ENCODE data around the gene SF3A2. TPM values are rescaled to one million over a fixed set of nuclear protein-coding genes. Genes with fewer than 3 reads are reported as not detected.

The SF3A2 gene
- total and polyA plus RNA-seq, 2 experiments from 2014 or later, result 67.7 to 128 TPM

DNA sequence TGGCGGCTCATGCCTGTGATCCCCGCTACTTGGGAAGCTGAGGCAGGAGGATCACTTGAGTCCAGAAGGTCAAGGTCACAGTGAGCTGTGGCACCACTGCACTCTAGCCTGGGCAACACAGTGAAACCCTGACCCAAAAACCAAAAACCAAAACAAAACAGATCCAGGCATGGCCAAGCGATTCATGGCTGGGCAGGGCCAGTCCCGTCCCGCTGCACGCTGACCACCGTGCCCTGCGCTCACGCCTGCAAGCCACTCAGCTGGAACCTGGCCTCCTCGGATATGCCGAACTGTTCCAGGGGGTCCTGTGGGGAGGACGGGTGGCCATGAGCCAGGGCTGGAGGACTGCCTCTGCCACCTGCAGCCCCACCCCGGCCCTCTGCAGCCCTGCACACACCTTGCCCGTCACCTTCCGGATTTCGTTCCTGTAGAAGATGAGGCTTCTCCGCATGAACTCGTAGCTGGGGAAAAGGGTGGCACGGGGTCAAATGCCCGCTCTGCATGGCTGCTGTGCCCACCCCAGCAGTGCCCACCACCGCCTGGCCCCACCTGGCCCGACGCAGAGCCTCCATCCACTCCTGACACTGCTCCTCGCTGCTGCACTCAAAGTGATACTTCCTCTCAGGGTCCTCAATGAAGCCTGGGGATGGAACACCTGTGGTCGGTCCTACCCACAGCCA is 2.9 kb upstream of the SF3A2 start (continued):
- TF ChIP-seq, protein P1, sequence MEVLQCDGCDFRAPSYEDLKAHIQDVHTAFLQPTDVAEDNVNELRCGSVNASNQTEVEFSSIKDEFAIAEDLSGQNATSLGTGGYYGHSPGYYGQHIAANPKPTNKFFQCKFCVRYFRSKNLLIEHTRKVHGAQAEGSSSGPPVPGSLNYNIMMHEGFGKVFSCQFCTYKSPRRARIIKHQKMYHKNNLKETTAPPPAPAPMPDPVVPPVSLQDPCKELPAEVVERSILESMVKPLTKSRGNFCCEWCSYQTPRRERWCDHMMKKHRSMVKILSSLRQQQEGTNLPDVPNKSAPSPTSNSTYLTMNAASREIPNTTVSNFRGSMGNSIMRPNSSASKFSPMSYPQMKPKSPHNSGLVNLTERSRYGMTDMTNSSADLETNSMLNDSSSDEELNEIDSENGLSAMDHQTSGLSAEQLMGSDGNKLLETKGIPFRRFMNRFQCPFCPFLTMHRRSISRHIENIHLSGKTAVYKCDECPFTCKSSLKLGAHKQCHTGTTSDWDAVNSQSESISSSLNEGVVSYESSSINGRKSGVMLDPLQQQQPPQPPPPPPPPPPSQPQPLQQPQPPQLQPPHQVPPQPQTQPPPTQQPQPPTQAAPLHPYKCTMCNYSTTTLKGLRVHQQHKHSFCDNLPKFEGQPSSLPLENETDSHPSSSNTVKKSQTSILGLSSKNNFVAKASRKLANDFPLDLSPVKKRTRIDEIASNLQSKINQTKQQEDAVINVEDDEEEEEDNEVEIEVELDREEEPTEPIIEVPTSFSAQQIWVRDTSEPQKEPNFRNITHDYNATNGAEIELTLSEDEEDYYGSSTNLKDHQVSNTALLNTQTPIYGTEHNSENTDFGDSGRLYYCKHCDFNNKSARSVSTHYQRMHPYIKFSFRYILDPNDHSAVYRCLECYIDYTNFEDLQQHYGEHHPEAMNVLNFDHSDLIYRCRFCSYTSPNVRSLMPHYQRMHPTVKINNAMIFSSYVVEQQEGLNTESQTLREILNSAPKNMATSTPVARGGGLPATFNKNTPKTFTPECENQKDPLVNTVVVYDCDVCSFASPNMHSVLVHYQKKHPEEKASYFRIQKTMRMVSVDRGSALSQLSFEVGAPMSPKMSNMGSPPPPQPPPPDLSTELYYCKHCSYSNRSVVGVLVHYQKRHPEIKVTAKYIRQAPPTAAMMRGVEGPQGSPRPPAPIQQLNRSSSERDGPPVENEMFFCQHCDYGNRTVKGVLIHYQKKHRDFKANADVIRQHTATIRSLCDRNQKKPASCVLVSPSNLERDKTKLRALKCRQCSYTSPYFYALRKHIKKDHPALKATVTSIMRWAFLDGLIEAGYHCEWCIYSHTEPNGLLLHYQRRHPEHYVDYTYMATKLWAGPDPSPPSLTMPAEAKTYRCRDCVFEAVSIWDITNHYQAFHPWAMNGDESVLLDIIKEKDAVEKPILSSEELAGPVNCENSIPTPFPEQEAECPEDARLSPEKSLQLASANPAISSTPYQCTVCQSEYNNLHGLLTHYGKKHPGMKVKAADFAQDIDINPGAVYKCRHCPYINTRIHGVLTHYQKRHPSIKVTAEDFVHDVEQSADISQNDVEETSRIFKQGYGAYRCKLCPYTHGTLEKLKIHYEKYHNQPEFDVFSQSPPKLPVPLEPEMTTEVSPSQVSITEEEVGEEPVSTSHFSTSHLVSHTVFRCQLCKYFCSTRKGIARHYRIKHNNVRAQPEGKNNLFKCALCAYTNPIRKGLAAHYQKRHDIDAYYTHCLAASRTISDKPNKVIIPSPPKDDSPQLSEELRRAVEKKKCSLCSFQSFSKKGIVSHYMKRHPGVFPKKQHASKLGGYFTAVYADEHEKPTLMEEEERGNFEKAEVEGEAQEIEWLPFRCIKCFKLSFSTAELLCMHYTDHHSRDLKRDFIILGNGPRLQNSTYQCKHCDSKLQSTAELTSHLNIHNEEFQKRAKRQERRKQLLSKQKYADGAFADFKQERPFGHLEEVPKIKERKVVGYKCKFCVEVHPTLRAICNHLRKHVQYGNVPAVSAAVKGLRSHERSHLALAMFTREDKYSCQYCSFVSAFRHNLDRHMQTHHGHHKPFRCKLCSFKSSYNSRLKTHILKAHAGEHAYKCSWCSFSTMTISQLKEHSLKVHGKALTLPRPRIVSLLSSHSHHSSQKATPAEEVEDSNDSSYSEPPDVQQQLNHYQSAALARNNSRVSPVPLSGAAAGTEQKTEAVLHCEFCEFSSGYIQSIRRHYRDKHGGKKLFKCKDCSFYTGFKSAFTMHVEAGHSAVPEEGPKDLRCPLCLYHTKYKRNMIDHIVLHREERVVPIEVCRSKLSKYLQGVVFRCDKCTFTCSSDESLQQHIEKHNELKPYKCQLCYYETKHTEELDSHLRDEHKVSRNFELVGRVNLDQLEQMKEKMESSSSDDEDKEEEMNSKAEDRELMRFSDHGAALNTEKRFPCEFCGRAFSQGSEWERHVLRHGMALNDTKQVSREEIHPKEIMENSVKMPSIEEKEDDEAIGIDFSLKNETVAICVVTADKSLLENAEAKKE (CRISPR knock-in tag; IDR thresholded peaks at IDR 0.05), result no peak
- TF ChIP-seq POLR2AphosphoS5 (IDR thresholded peaks at IDR 0.05; ENCODE audit: low read depth) (no peak; the same call in 1 of the 2 replicates), NANOG (IDR thresholded peaks at IDR 0.05; ENCODE audit: borderline replicate concordance) (no peak), STAT1 (IDR thresholded peaks at IDR 0.05; ENCODE audit: unreplicated experiment) (no peak), EZH2phosphoT487 (IDR thresholded peaks at IDR 0.05; ENCODE audit: unreplicated experiment) (no peak)
- TF ChIP-seq, protein P2, sequence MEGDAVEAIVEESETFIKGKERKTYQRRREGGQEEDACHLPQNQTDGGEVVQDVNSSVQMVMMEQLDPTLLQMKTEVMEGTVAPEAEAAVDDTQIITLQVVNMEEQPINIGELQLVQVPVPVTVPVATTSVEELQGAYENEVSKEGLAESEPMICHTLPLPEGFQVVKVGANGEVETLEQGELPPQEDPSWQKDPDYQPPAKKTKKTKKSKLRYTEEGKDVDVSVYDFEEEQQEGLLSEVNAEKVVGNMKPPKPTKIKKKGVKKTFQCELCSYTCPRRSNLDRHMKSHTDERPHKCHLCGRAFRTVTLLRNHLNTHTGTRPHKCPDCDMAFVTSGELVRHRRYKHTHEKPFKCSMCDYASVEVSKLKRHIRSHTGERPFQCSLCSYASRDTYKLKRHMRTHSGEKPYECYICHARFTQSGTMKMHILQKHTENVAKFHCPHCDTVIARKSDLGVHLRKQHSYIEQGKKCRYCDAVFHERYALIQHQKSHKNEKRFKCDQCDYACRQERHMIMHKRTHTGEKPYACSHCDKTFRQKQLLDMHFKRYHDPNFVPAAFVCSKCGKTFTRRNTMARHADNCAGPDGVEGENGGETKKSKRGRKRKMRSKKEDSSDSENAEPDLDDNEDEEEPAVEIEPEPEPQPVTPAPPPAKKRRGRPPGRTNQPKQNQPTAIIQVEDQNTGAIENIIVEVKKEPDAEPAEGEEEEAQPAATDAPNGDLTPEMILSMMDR (conservative IDR thresholded peaks at IDR 0.05; ENCODE audit: low read depth in 2 of 2), result no peak

DNA sequence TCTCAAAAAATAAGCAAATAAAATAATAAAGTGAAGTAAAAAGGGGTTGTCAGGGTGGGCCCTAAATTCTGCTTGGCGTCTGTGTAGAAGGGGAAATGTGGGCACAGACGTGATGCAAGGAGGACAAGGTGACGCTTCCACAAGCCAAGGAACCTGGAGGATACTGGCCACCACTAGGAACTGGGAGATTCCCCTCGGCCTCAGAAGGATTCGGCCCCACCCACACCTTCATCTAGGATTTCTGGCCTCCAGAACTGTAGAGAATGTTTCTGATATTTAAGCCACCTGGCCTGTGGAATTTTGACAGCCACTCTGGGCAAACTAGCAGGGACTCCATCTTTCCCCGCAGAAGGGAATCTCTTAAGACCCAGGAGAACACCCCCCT is 1.6 kb upstream of the SF3A2 start:
- H3K4me3 ChIP-seq, result peak overlapping the region; percentile 96
- ATAC-seq (no peak), DNase-seq (ENCODE audit: low spot score) (no peak)
- peaks cover 26% of the 10 kb centered on the region for H4K20me1 ChIP-seq (replicated peaks; ENCODE audit: insufficient read depth)
- H2AFZ ChIP-seq, result no peak overlapping the region
- TF ChIP-seq ZNF331 (CRISPR knock-in tag; IDR thresholded peaks at IDR 0.05; ENCODE audit: low read depth) (no peak), EZH2phosphoT487 (IDR thresholded peaks at IDR 0.05; ENCODE audit: unreplicated experiment) (no peak)
- TF ChIP-seq, protein P3, sequence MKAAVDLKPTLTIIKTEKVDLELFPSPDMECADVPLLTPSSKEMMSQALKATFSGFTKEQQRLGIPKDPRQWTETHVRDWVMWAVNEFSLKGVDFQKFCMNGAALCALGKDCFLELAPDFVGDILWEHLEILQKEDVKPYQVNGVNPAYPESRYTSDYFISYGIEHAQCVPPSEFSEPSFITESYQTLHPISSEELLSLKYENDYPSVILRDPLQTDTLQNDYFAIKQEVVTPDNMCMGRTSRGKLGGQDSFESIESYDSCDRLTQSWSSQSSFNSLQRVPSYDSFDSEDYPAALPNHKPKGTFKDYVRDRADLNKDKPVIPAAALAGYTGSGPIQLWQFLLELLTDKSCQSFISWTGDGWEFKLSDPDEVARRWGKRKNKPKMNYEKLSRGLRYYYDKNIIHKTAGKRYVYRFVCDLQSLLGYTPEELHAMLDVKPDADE (IDR thresholded peaks at IDR 0.05), result no peak
- H3K36me3 ChIP-seq (ENCODE audit: insufficient read depth), result no peaks in the 10 kb centered on the region
- Mint-ChIP-seq H3K4me1 (peaks cover 28% of the 10 kb centered on the region), H3K27me3 (ENCODE audit: insufficient read depth, low read depth, poor library complexity) (peaks cover 22% of the 10 kb centered on the region), H3K4me3 (peak overlapping the region; percentile 98), H3K27ac (peak overlapping the region; percentile 89), H3K9me3 (peaks cover 15% of the 10 kb centered on the region; the same call in 2 of the 3 replicates), H3K36me3 (ENCODE audit: low read depth) (peaks cover 38% of the 10 kb centered on the region)
- H3K4me2 ChIP-seq, result peak overlapping the region; percentile 97
- H3K4me1 ChIP-seq (ENCODE audit: insufficient read depth), result peaks cover 24% of the 10 kb centered on the region
- peaks cover 52% of the 10 kb centered on the region for H3K79me2 ChIP-seq (replicated peaks; ENCODE audit: insufficient read depth)
- H3F3A ChIP-seq (replicated peaks; ENCODE audit: low read depth), result peaks cover 21% of the 10 kb centered on the region; the same call in 1 of the 2 replicates
- H3K9me2 ChIP-seq (ENCODE audit: insufficient read depth), result no peaks in the 10 kb centered on the region
- no peak overlapping the region for H3K27ac ChIP-seq (ENCODE audit: low read depth)
- no peaks in the 10 kb centered on the region for H3K27me3 ChIP-seq (ENCODE audit: insufficient read depth)

All from GM23338 (cell line).